NCI-H748 (cell line): Measurements from ENCODE around the gene C2orf78.

Source experiments
- DNase-seq: peaks from one replicate; lab custom pipeline; 2025; ENCODE audit not compliant: unreplicated experiment; lab: John Stamatoyannopoulos, UW

The C2orf78 gene

GRCh38 chr2:73837847-73838585 is 54.0 kb downstream of the C2orf78 start:
- no peak for DNase-seq

DNA sequence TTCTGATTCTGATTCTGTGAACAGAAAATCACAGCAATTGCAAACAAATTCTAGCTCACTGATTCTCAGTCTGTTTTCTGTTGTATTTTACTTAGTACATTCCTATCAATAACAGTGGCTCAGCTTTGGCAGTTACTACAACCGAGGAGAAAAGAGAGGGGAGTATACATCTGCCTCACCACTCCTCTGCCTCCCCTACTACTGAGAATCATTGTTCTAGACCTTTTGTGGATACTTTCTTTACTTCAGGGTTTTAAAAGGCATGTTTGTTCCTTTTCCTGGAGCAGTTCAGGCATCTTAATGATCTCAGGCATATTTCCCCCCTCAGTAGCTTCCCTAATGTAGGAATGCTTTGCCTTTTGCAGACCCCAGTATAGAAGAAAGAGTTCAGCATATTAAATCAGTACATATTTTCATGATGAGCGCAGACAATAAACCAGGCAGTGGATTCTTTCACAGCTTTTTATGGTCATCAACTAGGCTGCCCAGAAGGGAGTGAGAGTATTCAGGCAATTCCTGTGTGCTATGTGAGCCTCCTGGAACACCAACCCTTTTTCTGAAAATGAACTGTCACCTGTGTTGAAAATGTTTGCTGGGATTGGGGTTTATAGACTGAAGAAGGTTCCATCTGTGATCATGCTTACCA is 55.0 kb downstream of the C2orf78 start:
- DNase-seq = no peak

DNA sequence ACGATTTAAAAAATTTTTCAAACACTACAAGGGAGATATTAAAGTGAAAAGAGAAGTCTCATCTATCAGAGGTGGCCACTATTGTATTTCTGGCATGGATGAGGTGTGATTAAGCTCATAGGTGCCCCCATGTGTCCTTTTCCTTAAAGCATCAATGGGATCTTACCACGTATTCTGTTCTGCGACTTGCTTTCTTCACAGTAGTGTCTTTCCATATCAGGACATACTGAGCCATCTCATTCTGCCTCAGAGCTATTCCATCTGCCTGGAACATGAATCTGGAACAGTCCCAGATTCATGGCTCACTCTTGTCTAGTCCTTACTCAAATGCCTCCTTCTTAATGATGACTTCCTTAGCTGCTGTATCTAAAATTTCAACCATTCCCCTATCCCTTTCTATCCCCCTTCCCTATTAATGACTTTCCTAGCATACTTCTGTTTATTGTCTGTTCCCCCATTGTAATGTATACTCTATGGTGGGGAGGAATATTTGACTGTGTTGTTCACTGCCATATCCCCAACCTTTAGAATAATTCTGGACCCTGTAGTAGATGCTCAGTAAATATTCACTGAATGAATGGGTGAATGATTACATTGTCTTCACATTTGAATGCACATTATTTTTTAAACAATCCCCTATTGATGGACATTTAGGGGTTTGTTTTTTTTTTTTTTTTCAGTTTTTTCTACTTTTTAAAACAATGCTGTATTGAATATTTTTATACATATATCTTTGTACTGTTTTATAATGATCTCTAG is 55.8 kb downstream of the C2orf78 start:
- DNase-seq = no peak

GRCh38 chr2:73841912-73842738 is 58.1 kb downstream of the C2orf78 start:
- no peak for DNase-seq

DNA sequence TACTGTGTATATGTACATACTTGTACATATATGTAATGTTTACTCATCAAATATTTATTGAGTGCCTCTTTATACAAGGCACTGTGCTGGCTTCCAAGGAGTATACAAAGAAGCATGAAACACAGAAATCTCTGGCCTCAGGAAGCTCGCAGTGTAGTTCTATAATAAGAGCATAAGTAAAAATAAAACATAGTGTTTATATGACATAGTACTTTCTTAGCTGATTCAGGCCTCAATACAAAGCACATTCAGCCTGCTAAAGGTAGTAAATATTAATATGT is 58.7 kb downstream of the C2orf78 start:
- DNase-seq = no peak

GRCh38 chr2:73844087-73844486 is 60.1 kb downstream of the C2orf78 start:
- DNase-seq = no peak

- no peak for DNase-seq
Measured at GRCh38 chr2:73850009-73850408, 66.0 kb downstream of the C2orf78 start.

- peak; percentile 1 for DNase-seq
Measured at GRCh38 chr2:73851274-73851673, 67.3 kb downstream of the C2orf78 start.

DNA sequence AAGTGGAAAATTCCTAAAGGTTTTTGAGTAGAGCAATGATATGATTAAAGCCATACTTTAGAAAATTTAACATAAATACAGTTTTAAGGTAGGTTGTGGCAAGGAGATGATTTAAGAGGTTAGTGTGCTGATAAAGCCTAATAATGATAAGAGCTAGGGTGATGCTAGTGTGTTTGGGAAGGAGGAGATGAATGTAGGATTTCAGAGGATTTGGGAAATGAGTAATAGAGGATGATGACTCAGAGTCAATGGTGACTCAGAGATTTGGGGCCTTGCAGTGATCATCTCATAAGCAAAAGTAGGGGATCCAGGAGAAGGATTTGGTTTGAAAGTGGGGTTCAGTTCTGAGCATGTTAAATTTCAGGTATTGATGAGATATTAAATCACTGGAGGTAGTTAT is 68.0 kb downstream of the C2orf78 start:
- DNase-seq = no peak

DNA sequence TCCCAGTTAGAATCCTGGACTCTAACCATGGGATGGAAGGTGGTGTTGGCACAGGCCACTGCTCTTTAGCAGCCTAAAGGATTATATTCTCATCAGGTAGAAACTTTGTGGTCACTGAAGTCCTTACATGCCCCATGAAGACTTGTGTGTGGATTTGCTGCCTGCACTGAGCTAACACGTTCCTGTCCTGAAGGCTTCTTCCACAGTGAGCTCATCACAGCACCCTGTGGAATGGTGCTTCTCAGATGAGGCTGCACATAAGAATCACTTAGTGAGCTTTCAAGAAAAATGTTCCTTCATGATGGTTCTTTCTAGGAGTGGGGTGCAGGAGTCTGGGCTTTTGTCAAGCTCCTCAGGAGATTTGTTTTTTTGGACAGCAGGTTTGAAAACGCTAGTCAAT is 71.5 kb downstream of the C2orf78 start:
- no peak for DNase-seq

DNA sequence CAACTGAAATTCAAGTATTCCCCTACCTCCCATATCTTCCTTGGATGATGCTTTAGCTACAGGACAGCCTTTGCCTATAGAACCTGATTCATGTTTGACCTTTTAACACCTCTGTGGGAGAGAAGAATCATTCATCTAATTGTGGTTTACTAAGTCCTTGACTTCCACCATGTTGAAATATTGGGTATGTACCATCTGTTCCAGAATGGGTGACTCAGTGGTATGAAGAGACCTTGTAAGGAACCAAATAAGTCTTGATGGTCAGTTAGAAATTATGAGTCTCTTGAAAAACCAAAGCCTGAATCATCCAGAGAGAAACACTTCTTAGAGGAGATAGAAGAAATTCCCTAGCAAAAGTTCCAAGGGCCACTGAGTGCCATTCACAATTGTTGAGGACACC is 72.2 kb downstream of the C2orf78 start:
- DNase-seq = no peak

DNA sequence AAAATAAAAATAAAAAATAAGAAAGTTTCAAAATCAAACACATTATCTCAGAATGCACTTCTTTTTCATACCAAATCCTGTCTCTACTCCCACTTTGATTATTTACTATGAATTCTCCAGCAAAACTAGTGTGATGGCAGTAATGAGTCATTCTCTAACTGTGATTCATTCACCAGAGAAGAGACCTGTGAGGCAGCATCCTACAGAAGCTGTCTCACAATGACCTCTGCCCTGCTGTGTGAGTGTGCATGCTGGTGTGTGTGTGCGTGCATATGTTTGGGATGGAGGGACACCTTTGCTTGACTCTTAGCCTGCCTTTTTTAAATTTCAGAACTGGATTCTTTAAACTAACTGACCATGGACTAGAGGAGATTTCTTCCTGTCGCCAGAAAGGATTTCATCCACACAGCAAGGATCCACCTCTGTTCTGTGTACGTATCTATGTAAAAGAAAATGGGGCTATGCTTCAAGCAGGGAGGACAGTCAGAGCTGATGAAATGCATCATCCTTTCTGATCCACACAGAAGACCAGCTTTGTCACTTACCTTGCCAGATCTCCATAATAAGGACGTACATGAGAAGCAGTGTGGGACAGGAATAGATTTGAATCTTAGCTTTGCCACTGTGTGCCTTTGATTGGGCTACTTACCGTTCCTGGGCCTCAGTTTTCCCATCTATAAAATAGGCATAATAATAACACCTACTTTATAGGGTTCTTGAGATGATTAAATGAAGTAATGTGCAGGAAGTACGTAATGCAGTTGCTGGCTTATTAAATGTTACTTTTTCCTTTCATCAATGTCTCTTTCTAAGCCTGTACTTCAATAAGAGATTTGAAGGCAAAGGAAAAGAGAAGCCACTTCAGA is 76.0 kb downstream of the C2orf78 start:
- DNase-seq = no peak

DNA sequence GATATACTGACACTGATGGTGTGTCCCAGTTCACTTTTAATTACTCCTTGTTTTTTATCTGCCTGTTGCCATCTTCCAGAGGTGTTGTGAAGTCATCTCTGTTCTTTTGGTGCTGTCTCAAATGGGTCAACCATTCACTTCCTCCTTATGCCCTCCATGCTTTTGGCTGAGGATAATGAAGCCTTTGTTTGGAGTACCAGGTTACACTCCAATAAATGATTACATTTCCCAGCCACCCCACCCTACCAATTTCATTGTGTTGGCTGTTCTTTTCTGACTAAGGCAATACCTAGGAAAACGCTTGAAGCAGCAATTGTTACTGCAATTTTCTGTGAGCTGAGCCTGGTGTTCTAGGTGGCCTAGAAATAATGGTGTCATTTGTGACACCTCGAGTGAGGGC is 79.0 kb downstream of the C2orf78 start:
- DNase-seq = peak; percentile 35
